HG02763 (cell line): ENCODE measurements around the gene PABPC1L2A.
"Not testable (repeated sequence)": the region's sequence is repeated elsewhere in the genome, so short reads cannot be mapped to it uniquely, and the experiment has no call there.

Experiments
- ATAC-seq: cut with Tn5 transposase; IDR thresholded peaks from one replicate; pipeline ENCODE4 v1.9.1; 2021; ENCODE audit warnings: mild to moderate bottlenecking, moderate library complexity; ENCODE audit not compliant: unreplicated experiment

The PABPC1L2A gene

DNA sequence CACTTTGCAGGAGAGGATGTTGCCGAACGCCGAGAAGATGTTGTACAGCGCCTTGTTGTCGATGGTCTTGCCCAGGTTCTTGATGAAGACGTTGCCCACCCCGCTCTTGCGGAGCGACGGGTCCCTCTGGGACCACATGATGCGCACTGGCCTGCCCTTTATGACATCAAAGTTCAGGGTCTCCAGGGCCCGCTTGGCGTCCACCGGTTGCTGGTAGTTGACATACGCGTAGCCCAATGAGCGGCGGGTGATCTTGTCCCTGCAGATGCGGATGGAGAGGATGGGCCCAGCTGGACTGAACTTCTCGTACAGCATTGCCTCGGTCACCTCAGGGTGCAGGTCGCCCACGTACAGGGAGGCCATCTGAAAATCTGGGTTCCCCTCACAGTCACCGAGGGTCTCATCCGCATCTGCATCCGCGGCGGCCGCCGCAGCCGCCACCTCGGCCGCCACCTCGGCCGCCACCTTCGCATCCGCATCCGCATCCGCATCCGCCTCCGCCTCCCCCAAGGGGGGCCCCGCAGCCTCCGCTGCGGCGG is at the start of gene PABPC1L2A:
Gene PABPC1L2A (minus strand): TSS at position 489 of the 539 bp plus-strand sequence. CDS start 126 bp downstream, at position 363.
- not testable (repeated sequence) for ATAC-seq

DNA sequence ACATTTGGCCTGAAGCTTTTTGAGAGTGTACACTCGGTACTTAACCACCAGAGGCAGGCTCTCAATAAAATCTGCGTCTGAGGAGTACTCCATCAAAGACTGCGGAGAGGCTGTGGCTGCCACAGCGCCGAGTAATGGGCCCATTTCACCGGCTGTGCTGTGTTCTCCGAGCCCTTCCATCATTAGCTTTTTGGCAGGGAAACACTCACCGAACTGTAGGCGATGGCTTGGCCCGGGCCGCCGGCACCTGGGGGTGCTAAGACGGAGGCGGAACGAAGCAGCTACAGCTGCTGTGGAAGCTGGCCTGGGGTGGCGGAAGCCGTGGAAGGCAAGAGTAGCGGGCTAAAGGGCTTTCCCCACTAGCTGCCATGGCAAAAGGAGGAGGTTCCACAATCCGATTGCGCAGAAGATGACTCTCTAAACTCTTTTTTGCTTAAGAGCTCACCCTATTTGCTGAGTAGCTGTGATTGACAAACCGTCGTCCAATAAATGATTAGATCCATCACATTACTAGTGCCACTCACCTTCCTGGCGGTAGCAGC is 48.5 kb upstream of the PABPC1L2A start:
- no peak for ATAC-seq

DNA sequence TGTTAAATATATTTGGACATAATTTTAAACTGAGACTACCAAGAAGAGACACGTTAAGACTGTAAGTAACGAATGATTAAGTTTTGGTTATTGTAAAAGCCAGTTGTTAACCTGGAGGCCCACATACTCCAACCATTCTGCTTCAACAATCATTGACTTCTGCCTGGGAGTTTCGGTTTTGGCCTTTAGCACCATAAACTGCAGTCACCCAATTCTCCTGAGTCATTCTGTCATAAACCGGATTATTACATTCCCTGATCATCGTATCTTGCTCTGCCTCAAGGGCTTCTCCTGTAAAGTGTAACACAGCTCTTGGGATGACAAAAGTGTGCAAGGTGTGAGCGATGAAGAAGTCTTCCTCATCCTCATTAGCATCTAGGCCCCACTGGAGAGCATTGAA is 46.9 kb upstream of the PABPC1L2A start:
- ATAC-seq = no peak

DNA sequence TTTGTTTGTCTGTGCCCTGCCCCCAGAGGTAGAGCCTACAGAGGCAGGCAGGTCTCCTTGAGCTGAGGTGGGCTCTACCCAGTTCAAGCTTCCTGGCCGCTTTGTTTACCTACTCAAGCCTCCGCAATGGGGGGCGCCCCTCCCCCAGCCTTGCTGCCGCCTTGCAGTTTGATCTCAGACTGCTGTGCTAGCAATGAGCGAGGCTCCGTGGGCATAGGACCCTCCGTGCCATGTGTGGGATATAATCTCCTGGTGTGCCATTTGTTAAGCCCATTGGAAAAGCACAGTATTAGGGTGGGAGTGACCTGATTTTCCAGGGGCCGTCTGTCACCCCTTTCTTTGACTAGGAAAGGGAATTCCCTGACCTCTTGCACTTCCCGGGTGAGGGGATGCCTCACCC is 20.2 kb upstream of the PABPC1L2A start:
- not testable (repeated sequence) for ATAC-seq

DNA sequence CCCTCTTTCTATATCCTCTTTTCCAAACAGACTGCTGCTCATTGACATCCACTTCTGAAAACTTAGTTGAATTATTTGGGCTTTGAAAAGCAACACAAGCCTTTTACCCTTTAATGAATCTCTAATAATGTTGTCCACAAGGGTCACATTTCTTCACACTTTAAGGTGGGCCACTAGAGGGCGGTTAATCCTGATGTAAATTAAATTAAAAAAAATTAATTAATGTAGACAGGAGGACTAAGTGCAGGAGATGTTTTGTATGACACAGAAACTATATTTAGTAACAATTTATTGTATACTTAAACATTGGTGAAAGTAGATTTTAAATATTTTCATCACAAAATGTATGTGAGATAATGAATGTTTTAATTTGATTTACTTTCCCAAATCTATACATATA is 7.5 kb upstream of the PABPC1L2A start:
- ATAC-seq = not testable (repeated sequence)

DNA sequence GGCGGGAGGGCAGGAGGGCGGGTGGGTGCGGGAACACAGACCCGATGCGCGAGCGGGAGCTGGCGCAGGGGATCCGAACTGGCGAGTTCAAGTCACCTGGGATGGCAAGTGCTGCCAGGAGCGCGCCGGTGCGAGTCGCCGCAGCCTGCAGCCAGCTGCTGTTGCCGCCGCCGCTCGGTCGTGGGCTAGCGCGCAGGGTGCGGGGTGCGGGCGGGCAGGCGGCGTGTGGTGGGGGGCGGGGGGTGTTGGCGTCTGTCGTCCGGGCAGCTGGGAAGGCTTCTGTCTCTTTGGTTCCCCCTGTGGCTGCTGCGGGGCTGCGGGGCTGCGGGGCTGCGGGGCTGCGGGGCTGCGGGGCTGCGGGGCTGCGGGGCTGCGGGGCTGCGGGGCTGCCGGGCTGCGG is 572 bp upstream of the PABPC1L2A start:
- not testable (repeated sequence) for ATAC-seq

DNA sequence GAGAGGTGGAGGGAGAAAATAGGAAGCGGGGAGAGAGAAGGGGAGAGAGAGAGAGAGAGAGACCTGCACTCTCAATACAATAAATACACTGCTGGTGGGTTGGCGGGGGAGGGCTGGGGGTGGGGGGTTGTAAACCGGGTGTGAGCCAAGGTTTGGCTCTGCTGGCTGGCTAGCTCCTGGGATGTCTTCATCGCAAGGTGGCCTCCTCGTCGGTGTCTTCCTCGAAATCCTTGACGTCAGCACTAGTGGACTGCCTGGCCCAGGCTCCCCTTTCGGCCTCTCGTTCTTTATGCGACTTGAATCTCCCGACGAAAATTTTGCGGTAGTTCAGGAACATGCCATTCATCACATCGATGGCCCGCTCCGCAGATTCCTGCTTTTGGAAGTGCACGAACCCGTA is 715 bp downstream of the PABPC1L2A start:
- not testable (repeated sequence) for ATAC-seq

DNA sequence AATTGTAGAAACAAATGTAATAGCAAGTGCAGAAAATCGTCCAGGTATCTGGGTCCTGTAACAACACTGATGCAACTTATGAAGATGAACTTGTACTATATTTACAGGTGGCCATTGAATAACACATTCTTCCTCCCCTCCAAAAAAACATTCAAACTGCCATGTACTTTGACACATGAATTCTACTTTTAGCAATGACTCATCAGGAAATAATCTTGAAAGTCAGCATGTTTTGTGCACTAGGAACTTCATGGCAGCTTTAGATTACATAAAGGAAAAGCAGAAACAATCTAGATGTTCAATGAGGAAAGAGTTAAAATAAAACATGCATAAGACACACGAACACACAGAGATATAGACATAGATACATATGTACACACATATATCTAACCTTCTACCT is 2.5 kb downstream of the PABPC1L2A start:
- ATAC-seq = no peak

DNA sequence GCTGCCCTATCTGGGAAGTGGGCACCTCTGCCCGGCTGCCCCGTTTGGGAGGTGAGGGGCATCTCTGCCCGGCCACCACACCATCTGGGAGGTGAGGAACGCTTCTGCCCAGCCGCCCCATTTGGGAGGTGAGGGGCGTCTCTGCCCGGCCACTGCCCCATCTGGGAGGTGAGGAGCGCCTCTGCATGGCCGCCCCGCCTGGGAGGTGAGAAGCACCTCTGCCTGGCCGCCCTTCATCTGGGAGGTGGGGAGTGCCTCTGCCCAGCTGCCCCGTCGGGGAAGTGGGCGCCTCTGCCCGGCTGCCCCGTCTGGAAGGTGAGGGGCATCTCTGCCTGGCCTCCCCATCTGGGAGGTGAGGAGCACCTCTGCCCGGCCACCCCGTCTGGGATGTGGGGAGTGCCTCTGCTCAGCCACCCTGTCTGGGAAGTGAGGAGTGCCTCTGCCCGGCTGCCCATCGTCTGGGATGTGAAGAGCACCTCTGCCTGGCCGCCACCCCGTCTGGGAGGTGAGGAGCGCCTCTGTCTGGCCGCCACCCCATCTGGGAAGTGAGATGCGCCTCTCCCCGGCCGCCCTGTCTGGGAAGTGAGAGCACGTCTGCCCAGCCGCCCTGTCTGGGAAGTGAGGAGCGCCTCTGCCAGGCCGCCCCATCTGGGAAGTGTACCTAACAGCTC is 9.8 kb downstream of the PABPC1L2A start:
- no peak for ATAC-seq

DNA sequence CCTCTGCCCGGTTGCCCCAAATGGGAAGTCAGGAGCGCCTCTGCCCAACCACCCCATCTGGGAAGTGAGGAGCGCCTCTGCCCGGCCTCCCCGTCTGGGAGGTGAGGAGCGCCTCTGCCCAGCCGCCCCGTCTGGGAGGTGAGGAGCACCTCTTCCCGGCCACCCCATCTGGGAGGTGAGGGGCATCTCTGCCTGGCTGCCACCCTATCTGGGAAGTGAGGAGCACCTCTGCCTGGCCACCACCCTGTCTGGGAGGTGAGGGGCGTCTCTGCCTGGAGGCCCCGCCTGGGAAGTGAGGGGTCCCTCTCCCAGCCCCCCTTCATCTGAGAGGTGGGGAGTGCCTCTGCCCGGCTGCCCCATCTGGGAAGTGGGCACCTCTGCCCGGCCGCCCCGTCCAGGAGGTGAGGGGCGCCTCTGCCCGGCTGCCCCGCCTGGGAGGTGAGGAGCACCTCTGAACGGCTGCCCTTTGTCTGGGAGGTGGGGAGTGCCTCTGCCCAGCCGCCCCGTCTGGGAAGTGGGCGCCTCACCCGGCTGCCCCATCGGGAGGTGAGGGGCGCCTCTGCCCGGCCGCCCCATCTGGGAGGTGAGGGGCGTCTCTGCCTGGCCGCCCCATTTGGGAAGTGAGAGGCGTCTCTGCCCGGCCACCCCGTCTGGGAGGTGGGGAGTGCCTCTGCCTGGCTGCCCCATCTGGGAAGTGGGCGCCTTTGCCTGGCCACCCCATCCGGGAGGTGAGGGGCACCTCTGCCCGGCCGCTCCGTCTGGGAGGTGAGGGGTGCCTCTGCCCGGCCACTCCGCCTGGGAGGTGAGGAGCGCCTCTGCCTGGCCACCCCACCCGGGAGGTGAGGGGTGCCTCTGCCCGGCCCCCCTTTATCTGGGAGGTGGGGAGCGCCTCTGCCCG is 10.6 kb downstream of the PABPC1L2A start:
- no peak for ATAC-seq

DNA sequence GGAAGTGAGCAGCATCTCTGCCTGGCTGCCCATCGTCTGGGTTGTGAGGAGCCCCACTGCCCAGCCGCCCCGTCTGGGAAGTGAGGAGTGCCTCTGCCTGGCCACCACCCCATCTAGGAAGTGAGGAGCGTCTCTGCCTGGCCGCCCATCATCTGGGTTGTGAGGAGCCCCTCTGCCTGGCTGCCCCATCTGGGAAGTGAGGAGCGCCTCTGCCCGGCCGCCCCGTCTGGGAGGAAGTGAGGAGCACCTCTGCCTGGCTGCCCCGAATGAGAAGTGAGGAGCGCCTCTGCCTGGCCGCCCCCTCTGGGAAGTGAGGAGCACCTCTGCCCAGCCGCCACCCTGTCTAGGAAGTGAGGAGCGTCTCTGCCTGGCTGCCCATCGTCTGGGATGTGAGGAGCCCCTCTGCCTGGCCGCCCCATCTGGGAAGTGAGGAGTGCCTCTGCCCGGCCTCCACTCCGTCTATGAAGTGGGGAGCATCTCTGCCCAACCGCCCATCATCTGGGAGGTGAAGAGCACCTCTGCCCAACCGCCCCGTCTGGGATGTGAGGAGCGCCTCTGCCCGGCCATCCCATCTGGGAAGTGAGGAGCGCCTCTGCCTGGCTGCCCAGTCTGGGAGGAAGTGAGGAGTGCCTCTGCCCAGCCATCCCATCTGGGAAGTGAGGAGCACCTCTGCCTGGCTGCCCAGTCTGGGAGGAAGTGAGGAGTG is 11.4 kb downstream of the PABPC1L2A start:
- ATAC-seq = not testable (repeated sequence)

DNA sequence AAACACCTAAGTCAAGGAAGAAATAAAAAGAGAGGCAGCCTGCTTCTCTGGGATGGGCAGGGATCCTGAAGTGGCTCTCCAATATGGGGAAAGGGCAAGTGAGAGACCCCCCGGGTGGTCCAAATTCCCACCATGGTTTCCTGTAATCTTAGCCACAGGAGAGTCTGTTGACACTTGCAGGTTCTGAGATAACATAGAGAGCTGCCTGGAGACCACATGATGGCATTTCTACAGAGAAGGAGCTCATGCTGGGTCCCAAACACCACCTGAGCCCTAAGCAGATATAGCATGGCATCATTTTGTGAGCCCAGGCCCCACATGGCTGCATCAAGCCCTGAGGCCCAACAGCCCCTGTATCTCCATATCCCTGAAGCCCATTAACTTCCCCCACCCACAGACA is 50.4 kb downstream of the PABPC1L2A start:
- no peak for ATAC-seq
